Fibroblast of lung (primary cell): ENCODE measurements around the gene DOCK4.

Experiments used
- EZH2 ChIP-seq: IDR thresholded peaks from 2 replicates; pipeline ENCODE4 v1.5.1; 2012; ENCODE audit warnings: low read length, control low read depth, mild to moderate bottlenecking; ENCODE audit errors: missing control alignments
- TF ChIP-seq, protein P1 (sequence below), 2 donors: IDR thresholded peaks in 1 of 2; conservative IDR thresholded peaks in 1 of 2; 1 replicate in 1 of 2; 2 replicates in 1 of 2; pipeline ENCODE4 v1.5.1; 2011 to 2012; ENCODE audit warnings: low read length in 2 of 2, control low read depth in 1 of 2, inconsistent platforms in 1 of 2, low read depth in 1 of 2, mild to moderate bottlenecking in 1 of 2

DNA sequence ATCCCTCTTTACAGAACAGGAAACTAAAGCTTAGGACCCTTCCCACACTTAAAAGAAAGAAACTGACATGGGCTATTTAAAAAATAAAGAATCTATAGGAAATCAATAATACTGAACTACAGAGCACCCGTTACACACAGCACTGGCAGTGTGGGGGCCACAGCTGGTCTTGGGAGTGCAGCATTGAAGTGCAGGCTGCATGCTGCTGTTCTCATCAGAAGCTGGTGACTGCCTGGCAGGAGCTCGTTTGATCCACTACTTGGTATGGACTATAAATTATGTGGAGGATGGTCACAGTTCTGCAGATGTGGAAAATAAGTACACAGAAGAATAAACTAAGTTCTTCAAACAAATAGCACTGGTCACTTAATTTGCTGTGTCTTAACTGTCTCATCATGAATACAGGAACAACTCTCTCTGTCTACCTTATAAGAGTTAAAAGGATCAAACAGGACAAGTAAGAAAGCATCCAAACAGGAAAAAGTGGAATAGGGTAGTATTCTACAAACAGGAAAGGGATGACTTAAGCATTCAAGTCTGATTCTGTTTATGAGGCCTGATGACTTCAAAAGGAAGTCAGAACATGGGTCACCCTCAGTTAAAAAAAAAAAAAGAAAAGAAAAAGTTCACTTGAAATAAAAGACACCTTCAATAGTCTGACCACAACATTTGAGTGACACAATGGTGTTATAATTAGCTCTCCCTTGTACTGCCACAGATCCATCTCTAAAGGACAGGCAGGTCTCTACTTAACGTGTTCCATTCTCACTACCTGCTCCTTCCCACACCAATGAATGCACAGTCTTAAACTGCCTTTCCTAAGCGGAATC lies 21.0 kb downstream of the DOCK4 start:
- TF ChIP-seq, protein P1, sequence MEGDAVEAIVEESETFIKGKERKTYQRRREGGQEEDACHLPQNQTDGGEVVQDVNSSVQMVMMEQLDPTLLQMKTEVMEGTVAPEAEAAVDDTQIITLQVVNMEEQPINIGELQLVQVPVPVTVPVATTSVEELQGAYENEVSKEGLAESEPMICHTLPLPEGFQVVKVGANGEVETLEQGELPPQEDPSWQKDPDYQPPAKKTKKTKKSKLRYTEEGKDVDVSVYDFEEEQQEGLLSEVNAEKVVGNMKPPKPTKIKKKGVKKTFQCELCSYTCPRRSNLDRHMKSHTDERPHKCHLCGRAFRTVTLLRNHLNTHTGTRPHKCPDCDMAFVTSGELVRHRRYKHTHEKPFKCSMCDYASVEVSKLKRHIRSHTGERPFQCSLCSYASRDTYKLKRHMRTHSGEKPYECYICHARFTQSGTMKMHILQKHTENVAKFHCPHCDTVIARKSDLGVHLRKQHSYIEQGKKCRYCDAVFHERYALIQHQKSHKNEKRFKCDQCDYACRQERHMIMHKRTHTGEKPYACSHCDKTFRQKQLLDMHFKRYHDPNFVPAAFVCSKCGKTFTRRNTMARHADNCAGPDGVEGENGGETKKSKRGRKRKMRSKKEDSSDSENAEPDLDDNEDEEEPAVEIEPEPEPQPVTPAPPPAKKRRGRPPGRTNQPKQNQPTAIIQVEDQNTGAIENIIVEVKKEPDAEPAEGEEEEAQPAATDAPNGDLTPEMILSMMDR (conservative IDR thresholded peaks at IDR 0.05 in 1 of 2, IDR thresholded peaks at IDR 0.05 in 1 of 2; ENCODE audit: low read depth in 1 of 2, low read length in 2 of 2): no peak
- TF ChIP-seq EZH2: no peak
